IPS-NIHi11 (cell line): ENCODE results near the gene PEMT.
"Not testable (repeated sequence)": the region's sequence is repeated elsewhere in the genome, so short reads cannot be mapped to it uniquely, and the experiment has no call there.

ENCODE experiments used
- DNase-seq: peaks from one replicate; pipeline ENCODE4 v3.0.0; 2012; ENCODE audit warnings: mixed read lengths, low spot score

Gene PEMT

GRCh38 chr17:17487998-17488397, 103.5 kb downstream of the PEMT start:
- DNase-seq, result no peak

GRCh38 chr17:17486416-17486815, 105.1 kb downstream of the PEMT start:
- DNase-seq, result not testable (repeated sequence)

GRCh38 chr17:17485420-17485819, 106.1 kb downstream of the PEMT start:
- DNase-seq, result no peak

- no peak for DNase-seq
Measured at GRCh38 chr17:17484451-17484899, 107.0 kb downstream of the PEMT start.

GRCh38 chr17:17481860-17482259, 109.6 kb downstream of the PEMT start:
- no peak for DNase-seq

GRCh38 chr17:17480593-17481148, 110.8 kb downstream of the PEMT start:
- DNase-seq, result no peak

GRCh38 chr17:17479209-17479608, 112.3 kb downstream of the PEMT start:
- DNase-seq, result no peak

GRCh38 chr17:17476865-17477467, 114.5 kb downstream of the PEMT start, which contains the start of gene MED9:
MED9 (plus strand) TSS chr17:17477000; CDS start chr17:17477042, 42 bp downstream.
- DNase-seq, result peak; percentile 99

GRCh38 chr17:17474341-17474740, 117.2 kb downstream of the PEMT start:
- no peak for DNase-seq

GRCh38 chr17:17472333-17472920, 119.1 kb downstream of the PEMT start:
- no peak for DNase-seq

- DNase-seq, result no peak
Measured at GRCh38 chr17:17469996-17470395, 121.5 kb downstream of the PEMT start.

GRCh38 chr17:17469358-17469757, 122.2 kb downstream of the PEMT start:
- no peak for DNase-seq

- DNase-seq, result no peak
Measured at GRCh38 chr17:17468217-17469010, 123.1 kb downstream of the PEMT start.

- DNase-seq, result no peak
Measured at GRCh38 chr17:17467720-17468119, 123.8 kb downstream of the PEMT start.

GRCh38 chr17:17467016-17467415, 124.5 kb downstream of the PEMT start:
- no peak for DNase-seq

GRCh38 chr17:17466511-17466910, 125.0 kb downstream of the PEMT start:
- no peak for DNase-seq

GRCh38 chr17:17465878-17466277, 125.6 kb downstream of the PEMT start:
- not testable (repeated sequence) for DNase-seq

- DNase-seq, result no peak
Measured at GRCh38 chr17:17463821-17464220, 127.7 kb downstream of the PEMT start.

- DNase-seq, result no peak
Measured at GRCh38 chr17:17462048-17462824, 129.3 kb downstream of the PEMT start.

GRCh38 chr17:17460038-17460437, 131.5 kb downstream of the PEMT start:
- DNase-seq, result no peak

GRCh38 chr17:17457680-17458079, 133.8 kb downstream of the PEMT start:
- DNase-seq, result no peak

- DNase-seq, result no peak
Measured at GRCh38 chr17:17456251-17456650, 135.3 kb downstream of the PEMT start.
